ENCODE data around the gene TIAM2.

The TIAM2 gene

GRCh38 chr6:155154158-155154830 lies 159.2 kb downstream of the TIAM2 start:
- TF ChIP-seq, protein P1, sequence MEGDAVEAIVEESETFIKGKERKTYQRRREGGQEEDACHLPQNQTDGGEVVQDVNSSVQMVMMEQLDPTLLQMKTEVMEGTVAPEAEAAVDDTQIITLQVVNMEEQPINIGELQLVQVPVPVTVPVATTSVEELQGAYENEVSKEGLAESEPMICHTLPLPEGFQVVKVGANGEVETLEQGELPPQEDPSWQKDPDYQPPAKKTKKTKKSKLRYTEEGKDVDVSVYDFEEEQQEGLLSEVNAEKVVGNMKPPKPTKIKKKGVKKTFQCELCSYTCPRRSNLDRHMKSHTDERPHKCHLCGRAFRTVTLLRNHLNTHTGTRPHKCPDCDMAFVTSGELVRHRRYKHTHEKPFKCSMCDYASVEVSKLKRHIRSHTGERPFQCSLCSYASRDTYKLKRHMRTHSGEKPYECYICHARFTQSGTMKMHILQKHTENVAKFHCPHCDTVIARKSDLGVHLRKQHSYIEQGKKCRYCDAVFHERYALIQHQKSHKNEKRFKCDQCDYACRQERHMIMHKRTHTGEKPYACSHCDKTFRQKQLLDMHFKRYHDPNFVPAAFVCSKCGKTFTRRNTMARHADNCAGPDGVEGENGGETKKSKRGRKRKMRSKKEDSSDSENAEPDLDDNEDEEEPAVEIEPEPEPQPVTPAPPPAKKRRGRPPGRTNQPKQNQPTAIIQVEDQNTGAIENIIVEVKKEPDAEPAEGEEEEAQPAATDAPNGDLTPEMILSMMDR (IDR thresholded peaks at IDR 0.05; ENCODE audit: control insufficient read depth, extremely low read depth, insufficient read depth), result no peak
- peak; percentile 11 for DNase-seq (ENCODE audit: low read depth)

DNA sequence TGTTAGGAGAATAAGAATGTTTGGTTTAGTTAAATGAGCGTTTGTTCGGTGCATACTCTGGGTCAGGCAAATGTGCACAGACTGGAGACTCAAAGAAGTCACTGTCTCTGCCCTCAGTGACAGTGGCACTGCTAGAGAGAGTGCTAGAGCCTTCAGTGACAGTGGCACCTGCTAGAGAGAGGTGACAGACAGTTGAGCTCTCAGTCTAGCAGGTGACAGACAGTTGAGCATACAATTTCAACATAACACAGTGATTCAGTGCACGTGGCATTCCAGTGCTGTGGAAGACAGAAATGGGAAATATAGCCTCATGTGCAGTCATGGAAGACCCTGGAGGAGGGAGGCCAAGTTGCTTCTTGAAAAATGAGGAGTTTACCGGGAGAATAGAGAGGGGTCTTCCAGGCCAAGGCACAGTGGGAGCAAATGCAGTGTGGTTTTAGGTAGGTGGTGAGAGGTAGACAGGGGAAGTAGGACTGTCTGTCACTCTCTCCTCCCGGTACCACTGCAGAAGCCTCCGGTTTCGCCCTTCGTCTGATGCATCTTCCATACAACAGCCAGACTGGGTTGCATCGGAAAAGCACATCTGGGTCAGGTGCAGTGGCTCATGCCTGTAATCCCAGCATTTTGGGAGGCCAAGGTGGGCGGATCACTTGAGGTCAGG lies 160.8 kb downstream of the TIAM2 start:
- no peak for DNase-seq (ENCODE audit: low read depth)
- H3K4me3 ChIP-seq (ENCODE audit: low read depth, low read length), result no peak overlapping the region
- TF ChIP-seq, protein P1 (IDR thresholded peaks at IDR 0.05; ENCODE audit: control insufficient read depth, extremely low read depth, insufficient read depth), result no peak

More at GRCh38 chr6:155154158-155154830, 159.2 kb downstream of the TIAM2 start:
- no peak overlapping the region for H3K4me3 ChIP-seq (ENCODE audit: low read depth, low read length)

GRCh38 chr6:155157101-155157500 lies 162.0 kb downstream of the TIAM2 start:
- no peak overlapping the region for H3K4me3 ChIP-seq (ENCODE audit: low read depth, low read length)
- TF ChIP-seq, protein P1 (IDR thresholded peaks at IDR 0.05; ENCODE audit: control insufficient read depth, extremely low read depth, insufficient read depth), result no peak
- no peak for DNase-seq (ENCODE audit: low read depth)

DNA sequence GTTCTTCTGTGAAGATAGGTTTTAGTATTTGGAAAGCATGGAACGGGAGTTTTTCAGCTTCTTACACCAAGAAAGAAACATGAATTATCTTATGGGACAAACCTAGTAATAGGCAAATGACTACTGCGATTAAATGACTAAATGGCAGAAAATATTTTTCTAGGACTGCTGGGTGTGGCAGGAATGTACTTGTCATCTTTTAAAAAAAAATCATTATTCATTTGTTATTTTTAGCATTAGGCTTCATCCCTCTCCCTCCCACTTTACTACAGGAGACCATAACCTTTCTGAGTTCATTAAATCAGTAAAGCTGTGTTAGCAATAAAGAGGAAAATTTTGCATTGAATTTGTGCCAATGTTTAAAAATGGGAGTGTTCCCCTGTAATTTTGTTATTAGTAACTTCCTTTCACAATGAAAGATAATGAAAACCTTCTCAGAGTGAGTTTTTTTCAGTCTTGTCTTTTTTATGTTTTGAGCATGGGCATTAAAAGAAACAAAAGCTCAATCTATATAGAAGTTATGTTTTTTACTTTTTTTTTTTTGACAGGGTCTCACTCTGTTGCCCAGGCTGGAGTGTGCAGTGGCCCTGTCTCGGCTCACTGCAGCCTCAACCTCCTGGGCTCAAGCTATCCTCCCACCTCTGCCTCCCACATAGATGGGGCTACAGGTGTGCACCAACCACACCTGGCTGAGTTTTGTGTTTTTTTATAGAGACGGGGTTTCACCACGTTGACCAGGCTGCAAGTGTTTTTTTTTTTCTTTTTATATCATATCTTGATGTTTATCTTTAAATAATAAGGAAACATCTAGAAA lies 163.1 kb downstream of the TIAM2 start:
- no peak overlapping the region for H3K4me3 ChIP-seq (ENCODE audit: low read depth, low read length)
- DNase-seq (ENCODE audit: low read depth), result no peak

DNA sequence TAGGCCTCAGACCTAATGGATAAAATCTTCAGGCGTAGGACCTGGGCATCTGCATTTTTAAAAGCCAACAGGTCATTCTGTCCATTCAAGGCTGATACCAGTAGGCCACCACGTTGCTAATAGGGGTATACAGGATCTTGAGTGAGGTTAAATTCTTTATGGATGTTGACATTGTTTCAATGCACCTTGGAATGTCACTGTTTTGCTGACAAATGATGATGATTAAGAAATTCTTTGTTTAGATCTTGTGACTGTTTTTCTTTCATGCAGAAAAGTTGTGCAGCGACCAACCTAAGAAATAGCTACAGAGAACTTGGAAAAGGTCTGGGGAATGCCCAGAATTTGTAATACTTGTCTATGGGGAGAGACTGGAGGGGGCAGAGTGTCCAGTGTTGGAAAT lies 167.6 kb downstream of the TIAM2 start:
- TF ChIP-seq, protein P1 (IDR thresholded peaks at IDR 0.05; ENCODE audit: control insufficient read depth, extremely low read depth, insufficient read depth), result no peak
- H3K4me3 ChIP-seq (ENCODE audit: low read depth, low read length), result no peak overlapping the region
- DNase-seq (ENCODE audit: low read depth), result no peak

More for the DNA sequence above, 163.1 kb downstream of the TIAM2 start:
- TF ChIP-seq, protein P1 (IDR thresholded peaks at IDR 0.05; ENCODE audit: control insufficient read depth, extremely low read depth, insufficient read depth), result no peak

GRCh38 chr6:155163601-155164000 lies 168.5 kb downstream of the TIAM2 start:
- no peak for DNase-seq (ENCODE audit: low read depth)
- TF ChIP-seq, protein P1 (IDR thresholded peaks at IDR 0.05; ENCODE audit: control insufficient read depth, extremely low read depth, insufficient read depth), result no peak
- H3K4me3 ChIP-seq (ENCODE audit: low read depth, low read length), result no peak overlapping the region
